HG03558 (cell line): ENCODE data around the gene ADK.
"Not testable (repeated sequence)": the region's sequence is repeated elsewhere in the genome, so short reads cannot be mapped to it uniquely, and the experiment has no call there.

Experiments used
- ATAC-seq: cut with Tn5 transposase; IDR thresholded peaks from one replicate; pipeline ENCODE4 v1.9.1; 2021; ENCODE audit warnings: moderate number of reproducible peaks; ENCODE audit not compliant: unreplicated experiment; ENCODE audit errors: extremely low read depth

ADK gene

GRCh38 chr10:74334221-74334620, 183.2 kb downstream of the ADK start:
- ATAC-seq = no peak

- no peak for ATAC-seq
Observed at GRCh38 chr10:74335501-74335900, 184.5 kb downstream of the ADK start.

GRCh38 chr10:74337330-74338016, 186.5 kb downstream of the ADK start:
- ATAC-seq = no peak

GRCh38 chr10:74342991-74343390, 192.0 kb downstream of the ADK start:
- ATAC-seq = no peak

GRCh38 chr10:74343804-74344203, 192.8 kb downstream of the ADK start:
- ATAC-seq = no peak

GRCh38 chr10:74344306-74344705, 193.3 kb downstream of the ADK start:
- no peak for ATAC-seq

GRCh38 chr10:74347522-74347921, 196.5 kb downstream of the ADK start:
- no peak for ATAC-seq

- ATAC-seq = not testable (repeated sequence)
Observed at GRCh38 chr10:74353021-74353420, 202.0 kb downstream of the ADK start.

GRCh38 chr10:74361678-74362077, 210.7 kb downstream of the ADK start:
- no peak for ATAC-seq

- no peak for ATAC-seq
Observed at GRCh38 chr10:74363727-74364126, 212.7 kb downstream of the ADK start.

GRCh38 chr10:74365109-74365508, 214.1 kb downstream of the ADK start:
- no peak for ATAC-seq

- no peak for ATAC-seq
Observed at GRCh38 chr10:74371696-74372095, 220.7 kb downstream of the ADK start.

- no peak for ATAC-seq
Observed at GRCh38 chr10:74373059-74373458, 222.0 kb downstream of the ADK start.

GRCh38 chr10:74377476-74377875, 226.5 kb downstream of the ADK start:
- no peak for ATAC-seq

- ATAC-seq = no peak
Observed at GRCh38 chr10:74379474-74379873, 228.5 kb downstream of the ADK start.

GRCh38 chr10:74380795-74381194, 229.8 kb downstream of the ADK start:
- no peak for ATAC-seq

GRCh38 chr10:74381291-74381853, 230.4 kb downstream of the ADK start:
- no peak for ATAC-seq

GRCh38 chr10:74382663-74383062, 231.6 kb downstream of the ADK start:
- no peak for ATAC-seq

- ATAC-seq = no peak
Observed at GRCh38 chr10:74383642-74384041, 232.6 kb downstream of the ADK start.

GRCh38 chr10:74384615-74385183, 233.7 kb downstream of the ADK start:
- no peak for ATAC-seq

- ATAC-seq = no peak
Observed at GRCh38 chr10:74388801-74389200, 237.8 kb downstream of the ADK start.

- no peak for ATAC-seq
Observed at GRCh38 chr10:74391786-74392185, 240.8 kb downstream of the ADK start.
